HG03342 (cell line): ENCODE measurements around the gene SMYD5.

Experiments used
- ATAC-seq: cut with Tn5 transposase; IDR thresholded peaks from one replicate; pipeline ENCODE4 v1.9.1; 2021; ENCODE audit warnings: mild to moderate bottlenecking, moderate library complexity; ENCODE audit not compliant: unreplicated experiment

SMYD5 gene

GRCh38 chr2:73237168-73237567 is 23.1 kb downstream of the SMYD5 start:
- ATAC-seq: no peak

- no peak for ATAC-seq
These were observed 24.1 kb downstream of the SMYD5 start for GRCh38 chr2:73238149-73238548.

- no peak for ATAC-seq
These were observed 24.9 kb downstream of the SMYD5 start for GRCh38 chr2:73238976-73239375.

- no peak for ATAC-seq
These were observed 25.7 kb downstream of the SMYD5 start for GRCh38 chr2:73239776-73240175.

- no peak for ATAC-seq
These were observed 30.0 kb downstream of the SMYD5 start for GRCh38 chr2:73243884-73244570.

- ATAC-seq: no peak
These were observed 30.5 kb downstream of the SMYD5 start for GRCh38 chr2:73244580-73244979.

GRCh38 chr2:73246850-73247249 is 32.8 kb downstream of the SMYD5 start:
- ATAC-seq: no peak

GRCh38 chr2:73249636-73250035 is 35.6 kb downstream of the SMYD5 start:
- no peak for ATAC-seq

GRCh38 chr2:73250872-73251846 is 37.1 kb downstream of the SMYD5 start:
- ATAC-seq: no peak

- ATAC-seq: no peak
These were observed 38.4 kb downstream of the SMYD5 start for GRCh38 chr2:73252238-73253027.

- ATAC-seq: no peak
These were observed 39.4 kb downstream of the SMYD5 start for GRCh38 chr2:73253400-73253799.

- ATAC-seq: no peak
These were observed 39.9 kb downstream of the SMYD5 start for GRCh38 chr2:73253901-73254300.

- no peak for ATAC-seq
These were observed 40.4 kb downstream of the SMYD5 start for GRCh38 chr2:73254343-73255006.

GRCh38 chr2:73255007-73255644 is 41.1 kb downstream of the SMYD5 start:
- no peak for ATAC-seq

GRCh38 chr2:73255907-73256617 is 42.0 kb downstream of the SMYD5 start:
- no peak for ATAC-seq

- no peak for ATAC-seq
These were observed 42.5 kb downstream of the SMYD5 start for GRCh38 chr2:73256618-73256922.

- no peak for ATAC-seq
These were observed 43.0 kb downstream of the SMYD5 start for GRCh38 chr2:73257021-73257420.

- no peak for ATAC-seq
These were observed 43.5 kb downstream of the SMYD5 start for GRCh38 chr2:73257425-73258125.
